GM12873 (cell line): ENCODE data around the gene EPHA3.

Source experiments
- CTCF ChIP-seq: IDR thresholded peaks from 2 replicates; pipeline ENCODE4 v1.5.1; 2012; ENCODE audit warnings: low read depth, mild to moderate bottlenecking, moderate library complexity, low read length, control low read depth; ENCODE audit not compliant: insufficient read depth; ENCODE audit errors: missing control alignments

EPHA3 gene

DNA sequence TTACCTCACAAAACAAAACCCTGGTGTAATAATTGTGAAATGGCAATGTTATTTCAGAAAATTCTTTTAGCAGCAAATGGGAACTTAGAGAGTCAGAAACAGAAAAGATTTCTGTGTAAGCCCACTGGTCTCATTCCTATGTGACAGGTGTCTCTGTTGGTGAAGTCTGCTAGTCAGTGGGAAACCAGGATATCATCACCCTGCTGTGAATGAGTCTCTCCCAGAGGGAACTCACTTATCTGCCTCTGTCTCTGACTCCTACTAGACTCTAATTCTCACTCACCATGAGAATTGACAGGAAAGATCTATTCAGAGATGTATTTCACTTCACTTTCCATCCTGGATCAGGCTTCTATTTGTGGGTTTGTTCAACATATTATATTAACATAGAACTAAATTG lies 266.0 kb downstream of the EPHA3 start:
- TF ChIP-seq CTCF: no peak

GRCh38 chr3:89375451-89375850 lies 268.0 kb downstream of the EPHA3 start:
- no peak for TF ChIP-seq CTCF

GRCh38 chr3:89380016-89380415 lies 272.6 kb downstream of the EPHA3 start:
- no peak for TF ChIP-seq CTCF

DNA sequence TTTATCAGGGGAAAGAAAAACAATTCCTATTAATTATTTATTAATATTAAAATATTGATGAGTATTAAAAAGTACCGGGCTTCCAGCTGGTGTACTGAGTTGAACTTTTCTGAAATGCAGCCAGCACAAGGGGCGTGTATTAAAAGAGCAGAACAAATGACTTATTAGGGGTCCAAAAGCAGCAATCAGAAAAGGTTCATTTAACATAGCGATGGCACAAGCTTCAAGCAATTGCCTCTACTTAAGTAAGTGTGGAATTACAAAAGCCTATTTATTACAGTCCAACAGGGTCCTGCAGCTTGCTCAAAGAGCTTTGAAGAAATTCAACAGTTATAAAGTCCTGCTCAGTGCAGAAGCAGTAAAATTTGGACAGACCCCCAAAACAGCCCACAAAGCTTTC lies 285.6 kb downstream of the EPHA3 start:
- TF ChIP-seq CTCF: no peak

GRCh38 chr3:89395456-89395855 lies 288.0 kb downstream of the EPHA3 start:
- no peak for TF ChIP-seq CTCF

- TF ChIP-seq CTCF: no peak
Observed at GRCh38 chr3:89395996-89396395, 288.6 kb downstream of the EPHA3 start.

GRCh38 chr3:89402051-89402450 lies 294.6 kb downstream of the EPHA3 start:
- no peak for TF ChIP-seq CTCF
